ENCODE data around the gene ARMH2.

- TF ChIP-seq CTCF (IDR thresholded peaks at IDR 0.05) (no peak), EZH2 (IDR thresholded peaks at IDR 0.05; ENCODE audit: borderline replicate concordance, insufficient read depth, low read depth, low read length, poor library complexity, severe bottlenecking) (no peak)
Observed at GRCh38 chr6:24753545-24753944, 45.2 kb downstream of the ARMH2 start.
